Measurements from ENCODE around the gene RAB41.
"Not testable (repeated sequence)": the region's sequence is repeated elsewhere in the genome, so short reads cannot be mapped to it uniquely, and the experiment has no call there.

GRCh38 chrX:70274029-70274428, 7.9 kb upstream of the RAB41 start:
- not testable (repeated sequence) for TF ChIP-seq CTCF (conservative IDR thresholded peaks at IDR 0.05 in 1 of 2, IDR thresholded peaks at IDR 0.05 in 1 of 2; ENCODE audit: extremely low read depth in 1 of 2, insufficient read depth in 1 of 2, low read depth in 1 of 2, low read length in 2 of 2); EZH2 (IDR thresholded peaks at IDR 0.05; ENCODE audit: borderline replicate concordance, low read length)
